BJ (cell line): ENCODE data around the gene HOOK2. TPM values are rescaled to one million over a fixed set of nuclear protein-coding genes. Genes with fewer than 3 reads are reported as not detected.

Experiments
- CTCF ChIA-PET: fragments of 350-600 bp; formaldehyde crosslinking; extraction: SDS; loops from one replicate; lab custom pipeline; 2021; ENCODE audit warnings: antibody characterized with exemption, inconsistent platforms; lab: Yijun Ruan, JAX
- POLR2A ChIA-PET: fragments of 300-600 bp; sonication (Branson Sonifier 250); formaldehyde crosslinking; extraction: SDS; loops from one replicate; lab custom pipeline; 2021; ENCODE audit warnings: antibody characterized with exemption; lab: Charles Lee
- DNase-seq: peaks from one replicate; pipeline ENCODE4 v3.0.0-alpha.2; 2011; ENCODE audit warnings: low read depth
- H3K27me3 ChIP-seq: 2 replicates; pipeline ENCODE4 v1.6.0; 2011; ENCODE audit warnings: low read length; ENCODE audit not compliant: control insufficient read depth, insufficient read depth
- H3K36me3 ChIP-seq: 2 replicates; pipeline ENCODE4 v1.5.1; 2011; ENCODE audit warnings: low read length; ENCODE audit not compliant: control insufficient read depth, insufficient read depth
- H3K4me3 ChIP-seq: 2 replicates; pipeline ENCODE4 v1.5.1; 2011; ENCODE audit warnings: low read depth, mild to moderate bottlenecking, control low read depth, low read length
- CTCF ChIP-seq: IDR thresholded peaks from 2 replicates; pipeline ENCODE4 v1.5.1; 2011; ENCODE audit warnings: low read depth, mild to moderate bottlenecking, control low read depth, inconsistent platforms, low read length, moderate library complexity; ENCODE audit not compliant: insufficient read depth
- polyA plus RNA-seq: library from polyadenylated mRNA; depleted of rRNA; stranded (reverse); fragments of >200 nt; gene quantifications from 2 replicates; pipeline ENCODE4 v1.2.3, GENCODE V29; 2011

HOOK2 gene
- polyA plus RNA-seq, 1 experiment: 10.4 TPM

- ChIA-PET CTCF (interaction anchor here (0.6 to 28.6 kb wide), 21 partner anchors 9 to 133 kb away, joined by 3 to 874 read pairs (median 6); partner anchors contain the start of genes FBXW9, GCDH, GET3 and HOOK2), POLR2A (no interaction called here)
- Histone ChIP-seq H3K4me3 (peak overlapping the region; percentile 33), H3K27me3 (peaks cover 5% of the 10 kb centered on the region; the same call in 1 of the 2 replicates), H3K36me3 (no peaks in the 10 kb centered on the region)
- DNase-seq: no peak
- TF ChIP-seq CTCF: peak; percentile 75
Observed at GRCh38 chr19:12757544-12758274, 17.6 kb downstream of the HOOK2 start.

- ChIA-PET CTCF (interaction anchor here (1.5 to 28.6 kb wide), 8 partner anchors 9 to 93 kb away, joined by 3 to 874 read pairs (median 38); partner anchors contain the start of genes GET3, HOOK2, JUNB and PRDX2), POLR2A (no interaction called here)
- no peak overlapping the region for H3K4me3 ChIP-seq
- DNase-seq: no peak
- no peaks in the 10 kb centered on the region for H3K36me3 ChIP-seq
- no peak for TF ChIP-seq CTCF
- peaks cover 7% of the 10 kb centered on the region for H3K27me3 ChIP-seq
Observed at GRCh38 chr19:12756150-12756883, 19.0 kb downstream of the HOOK2 start.

GRCh38 chr19:12754465-12755196, 20.7 kb downstream of the HOOK2 start:
- no peak for DNase-seq
- ChIA-PET POLR2A (no interaction called here), CTCF (interaction anchor here (3.5 to 28.6 kb wide), 5 partner anchors 7 to 95 kb away, joined by 29 to 874 read pairs (median 62); partner anchors contain the start of genes JUNB, PRDX2, RNASEH2A and THSD8)
- no peaks in the 10 kb centered on the region for H3K36me3 ChIP-seq
- no peak overlapping the region for H3K4me3 ChIP-seq
- peaks cover 7% of the 10 kb centered on the region for H3K27me3 ChIP-seq
- no peak for TF ChIP-seq CTCF

- Histone ChIP-seq H3K36me3 (peaks cover 6% of the 10 kb centered on the region), H3K27me3 (peaks cover 7% of the 10 kb centered on the region), H3K4me3 (no peak overlapping the region)
- no peak for TF ChIP-seq CTCF
- no peak for DNase-seq
- CTCF ChIA-PET: interaction anchor here (0.6 to 28.6 kb wide), 6 partner anchors 8 to 96 kb away, joined by 3 to 874 read pairs (median 6); partner anchors contain the start of genes JUNB, PRDX2, RNASEH2A and THSD8
- POLR2A ChIA-PET: no interaction called here
Observed at GRCh38 chr19:12752056-12752781, 23.1 kb downstream of the HOOK2 start.
